SU-DHL-6 (cell line): Measurements from ENCODE around the gene FOXO6.

ENCODE experiments used
- H2AFZ ChIP-seq: fragments of 200-600 bp; sonication (generic); 2 replicates; pipeline ENCODE4 v1.6.1; 2014; ENCODE audit warnings: low read depth, mild to moderate bottlenecking, moderate library complexity, mixed read lengths, antibody characterized with exemption, low read length; ENCODE audit not compliant: severe bottlenecking
- H3F3A ChIP-seq: fragments of 200-600 bp; shearing (Covaris generic); 2 replicates; pipeline ENCODE4 v1.6.0; 2016; ENCODE audit warnings: antibody characterized with exemption, mild to moderate bottlenecking; ENCODE audit not compliant: insufficient read depth
- H3K27ac ChIP-seq: fragments of 200-600 bp; sonication (generic); 2 replicates; pipeline ENCODE4 v1.5.1; 2016; ENCODE audit warnings: low read depth, mild to moderate bottlenecking, low read length, moderate library complexity, mixed read lengths
- H3K27me3 ChIP-seq: fragments of 200-600 bp; sonication (generic), shearing (Covaris generic); 2 replicates; pipeline ENCODE4 v1.6.0; 2014; ENCODE audit warnings: mild to moderate bottlenecking, low read length
- H3K36me3 ChIP-seq: fragments of 200-600 bp; sonication (generic); 2 replicates; pipeline ENCODE4 v1.6.1; 2014; ENCODE audit warnings: mild to moderate bottlenecking, low read length, mixed read lengths
- H3K4me2 ChIP-seq: fragments of 300-600, 200-600 bp; shearing (Covaris generic), sonication (generic); 2 replicates; pipeline ENCODE4 v1.6.0; 2014; ENCODE audit warnings: low read length, low read depth, mild to moderate bottlenecking; ENCODE audit not compliant: poor library complexity, severe bottlenecking
- H3K4me3 ChIP-seq: fragments of 200-600 bp; sonication (generic); 2 replicates; pipeline ENCODE4 v1.5.1; 2014; ENCODE audit warnings: antibody characterized with exemption, low read length, mild to moderate bottlenecking, mixed read lengths; ENCODE audit not compliant: insufficient read depth, poor library complexity, severe bottlenecking
- H3K79me2 ChIP-seq: fragments of 200-600 bp; sonication (generic); 2 replicates; pipeline ENCODE4 v1.6.1; 2014; ENCODE audit warnings: mild to moderate bottlenecking, low read length, moderate library complexity; ENCODE audit not compliant: insufficient read depth
- H3K9ac ChIP-seq: fragments of 200-600 bp; sonication (generic); 2 replicates; pipeline ENCODE4 v1.7.0; 2014; ENCODE audit warnings: mild to moderate bottlenecking, low read length
- H3K9me2 ChIP-seq: fragments of 200-600 bp; sonication (generic); replicated peaks from 2 replicates; pipeline ENCODE4 v1.6.1; 2014; ENCODE audit warnings: low read length; ENCODE audit not compliant: insufficient read depth
- H3K9me3 ChIP-seq: fragments of 200-600 bp; sonication (generic); 2 replicates; pipeline ENCODE4 v1.6.1; 2014; ENCODE audit warnings: low read length, mixed read lengths; ENCODE audit not compliant: insufficient read depth
- H4K20me1 ChIP-seq: fragments of 200-600 bp; sonication (generic); 2 replicates; pipeline ENCODE4 v1.6.1; 2014; ENCODE audit warnings: low read depth, mild to moderate bottlenecking, antibody characterized with exemption, low read length, moderate library complexity, mixed read lengths
- EZH2phosphoT487 ChIP-seq: fragments of 200-600 bp; sonication (generic), shearing (Covaris generic); conservative IDR thresholded peaks from 2 replicates; pipeline ENCODE4 v1.6.1; 2018; ENCODE audit warnings: mild to moderate bottlenecking, antibody characterized with exemption, low read length, moderate library complexity, mixed read lengths
- TF ChIP-seq, protein P1 (sequence below): fragments of 200-600 bp; sonication (generic); IDR thresholded peaks from one replicate; pipeline ENCODE4 v1.5.1; 2017; ENCODE audit warnings: antibody characterized with exemption, mild to moderate bottlenecking, low read length, moderate library complexity; ENCODE audit not compliant: insufficient read depth, poor library complexity, severe bottlenecking

FOXO6 gene

DNA sequence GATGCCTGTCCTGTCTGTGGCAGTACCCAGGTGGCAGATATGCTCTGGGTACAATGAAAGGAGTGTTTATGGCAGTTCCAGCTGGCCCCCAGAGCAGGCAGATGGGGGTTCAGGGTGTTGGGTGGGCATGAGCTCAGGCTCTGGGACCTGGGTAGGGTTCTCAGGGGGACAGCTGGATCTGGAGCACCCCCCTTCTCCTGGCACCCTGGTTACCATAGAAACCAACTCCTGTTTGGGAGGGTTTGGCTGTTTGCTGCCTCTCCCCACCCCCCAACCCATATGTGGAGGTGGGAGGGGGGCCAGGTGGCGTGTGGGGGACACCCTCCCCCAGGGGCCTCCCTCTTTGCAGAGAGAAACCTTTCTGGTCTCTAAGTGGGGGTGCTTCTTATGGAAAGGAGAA, 7.1 kb downstream of the FOXO6 start:
- Histone ChIP-seq H3K9me2 (no peaks in the 10 kb centered on the region), H3K27ac (no peak overlapping the region), H4K20me1 (no peaks in the 10 kb centered on the region), H3K9ac (no peak overlapping the region), H3K79me2 (no peaks in the 10 kb centered on the region), H3K36me3 (no peaks in the 10 kb centered on the region), H3K27me3 (no peaks in the 10 kb centered on the region), H3K4me2 (no peak overlapping the region), H3F3A (no peaks in the 10 kb centered on the region), H3K9me3 (no peaks in the 10 kb centered on the region), H2AFZ (no peak overlapping the region), H3K4me3 (no peak overlapping the region)
- TF ChIP-seq EZH2phosphoT487: no peak
- TF ChIP-seq, protein P1, sequence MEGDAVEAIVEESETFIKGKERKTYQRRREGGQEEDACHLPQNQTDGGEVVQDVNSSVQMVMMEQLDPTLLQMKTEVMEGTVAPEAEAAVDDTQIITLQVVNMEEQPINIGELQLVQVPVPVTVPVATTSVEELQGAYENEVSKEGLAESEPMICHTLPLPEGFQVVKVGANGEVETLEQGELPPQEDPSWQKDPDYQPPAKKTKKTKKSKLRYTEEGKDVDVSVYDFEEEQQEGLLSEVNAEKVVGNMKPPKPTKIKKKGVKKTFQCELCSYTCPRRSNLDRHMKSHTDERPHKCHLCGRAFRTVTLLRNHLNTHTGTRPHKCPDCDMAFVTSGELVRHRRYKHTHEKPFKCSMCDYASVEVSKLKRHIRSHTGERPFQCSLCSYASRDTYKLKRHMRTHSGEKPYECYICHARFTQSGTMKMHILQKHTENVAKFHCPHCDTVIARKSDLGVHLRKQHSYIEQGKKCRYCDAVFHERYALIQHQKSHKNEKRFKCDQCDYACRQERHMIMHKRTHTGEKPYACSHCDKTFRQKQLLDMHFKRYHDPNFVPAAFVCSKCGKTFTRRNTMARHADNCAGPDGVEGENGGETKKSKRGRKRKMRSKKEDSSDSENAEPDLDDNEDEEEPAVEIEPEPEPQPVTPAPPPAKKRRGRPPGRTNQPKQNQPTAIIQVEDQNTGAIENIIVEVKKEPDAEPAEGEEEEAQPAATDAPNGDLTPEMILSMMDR: no peak

- Histone ChIP-seq H3K4me2 (no peak overlapping the region), H4K20me1 (no peaks in the 10 kb centered on the region), H3K27ac (no peak overlapping the region), H3K4me3 (no peak overlapping the region), H3F3A (no peaks in the 10 kb centered on the region), H3K9me2 (no peaks in the 10 kb centered on the region), H3K27me3 (no peaks in the 10 kb centered on the region), H3K9me3 (no peaks in the 10 kb centered on the region), H2AFZ (no peak overlapping the region), H3K36me3 (no peaks in the 10 kb centered on the region), H3K79me2 (no peaks in the 10 kb centered on the region), H3K9ac (no peak overlapping the region)
- no peak for TF ChIP-seq EZH2phosphoT487
- TF ChIP-seq, protein P1: no peak
These were observed 7.6 kb downstream of the FOXO6 start for GRCh38 chr1:41368801-41369200.

DNA sequence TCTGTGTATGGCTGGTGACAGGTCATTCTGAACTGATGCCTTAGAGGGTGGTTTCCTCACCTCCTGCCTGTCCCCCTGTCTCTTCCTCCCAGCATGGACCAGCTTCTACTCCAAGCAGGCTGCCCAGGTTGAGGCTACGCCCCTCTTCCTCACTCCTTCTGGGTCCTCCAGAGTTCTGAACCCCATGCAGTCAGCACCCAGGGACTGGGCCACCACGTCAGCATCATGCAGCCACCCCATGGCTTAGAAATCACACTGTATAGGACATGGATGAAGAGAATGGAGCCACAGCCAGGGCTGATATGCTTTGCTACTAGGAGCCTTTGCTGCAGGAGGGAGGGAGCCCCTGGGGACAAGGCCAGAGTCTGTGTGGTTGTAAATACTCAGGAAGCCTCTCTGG, 8.3 kb downstream of the FOXO6 start:
- Histone ChIP-seq H3K27ac (no peak overlapping the region), H3K4me3 (no peak overlapping the region), H3K79me2 (no peaks in the 10 kb centered on the region), H3K9me3 (no peaks in the 10 kb centered on the region), H3K4me2 (no peak overlapping the region), H3K36me3 (no peaks in the 10 kb centered on the region), H3F3A (no peaks in the 10 kb centered on the region), H4K20me1 (no peaks in the 10 kb centered on the region), H3K9me2 (no peaks in the 10 kb centered on the region), H3K9ac (no peak overlapping the region), H3K27me3 (no peaks in the 10 kb centered on the region), H2AFZ (no peak overlapping the region)
- TF ChIP-seq, protein P1: no peak

DNA sequence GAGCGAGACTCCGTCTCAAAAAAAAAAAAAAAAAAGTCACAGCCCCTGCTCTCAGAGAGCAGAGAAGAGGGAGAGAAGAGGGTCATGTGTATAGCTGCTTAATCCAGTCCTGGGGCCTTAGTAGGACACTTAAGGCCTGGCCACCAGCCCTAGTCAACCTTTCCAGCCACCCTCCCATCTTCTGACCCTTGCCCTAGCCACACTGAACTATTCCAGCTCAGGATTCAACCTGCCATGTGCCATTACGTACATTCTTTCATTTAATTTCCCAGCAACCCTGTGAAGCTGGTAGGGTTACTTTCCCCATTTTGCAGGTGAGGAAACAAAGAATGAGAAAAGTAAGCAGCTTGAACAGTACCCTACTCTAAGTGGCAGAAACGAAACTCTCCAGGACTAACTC, 9.0 kb downstream of the FOXO6 start:
- Histone ChIP-seq H3K27ac (no peak overlapping the region), H3K4me2 (no peak overlapping the region)

More for the DNA sequence above, 9.0 kb downstream of the FOXO6 start:
- Histone ChIP-seq H2AFZ (no peak overlapping the region), H3F3A (no peaks in the 10 kb centered on the region), H3K9me2 (no peaks in the 10 kb centered on the region), H3K79me2 (no peaks in the 10 kb centered on the region), H4K20me1 (no peaks in the 10 kb centered on the region), H3K27me3 (no peaks in the 10 kb centered on the region), H3K36me3 (no peaks in the 10 kb centered on the region), H3K4me3 (no peak overlapping the region), H3K9me3 (no peaks in the 10 kb centered on the region), H3K9ac (no peak overlapping the region)
- TF ChIP-seq EZH2phosphoT487: no peak
- TF ChIP-seq, protein P1: no peak
